VCaP (cell line): ENCODE measurements around the gene GPR87.

ENCODE experiments used
- H3K27ac ChIP-seq: fragments of 450-650 bp; 2 replicates; pipeline ENCODE4 v1.5.1; 2017
- TF ChIP-seq, protein P1 (sequence below): fragments of 450-650 bp; conservative IDR thresholded peaks from 2 replicates; pipeline ENCODE4 v1.5.1; 2017; ENCODE audit warnings: mild to moderate bottlenecking, moderate library complexity

GPR87 gene

GRCh38 chr3:151283907-151284461 is 32.6 kb downstream of the GPR87 start:
- H3K27ac ChIP-seq: peak overlapping the region; percentile 13; the same call in 1 of the 2 replicates
- TF ChIP-seq, protein P1, sequence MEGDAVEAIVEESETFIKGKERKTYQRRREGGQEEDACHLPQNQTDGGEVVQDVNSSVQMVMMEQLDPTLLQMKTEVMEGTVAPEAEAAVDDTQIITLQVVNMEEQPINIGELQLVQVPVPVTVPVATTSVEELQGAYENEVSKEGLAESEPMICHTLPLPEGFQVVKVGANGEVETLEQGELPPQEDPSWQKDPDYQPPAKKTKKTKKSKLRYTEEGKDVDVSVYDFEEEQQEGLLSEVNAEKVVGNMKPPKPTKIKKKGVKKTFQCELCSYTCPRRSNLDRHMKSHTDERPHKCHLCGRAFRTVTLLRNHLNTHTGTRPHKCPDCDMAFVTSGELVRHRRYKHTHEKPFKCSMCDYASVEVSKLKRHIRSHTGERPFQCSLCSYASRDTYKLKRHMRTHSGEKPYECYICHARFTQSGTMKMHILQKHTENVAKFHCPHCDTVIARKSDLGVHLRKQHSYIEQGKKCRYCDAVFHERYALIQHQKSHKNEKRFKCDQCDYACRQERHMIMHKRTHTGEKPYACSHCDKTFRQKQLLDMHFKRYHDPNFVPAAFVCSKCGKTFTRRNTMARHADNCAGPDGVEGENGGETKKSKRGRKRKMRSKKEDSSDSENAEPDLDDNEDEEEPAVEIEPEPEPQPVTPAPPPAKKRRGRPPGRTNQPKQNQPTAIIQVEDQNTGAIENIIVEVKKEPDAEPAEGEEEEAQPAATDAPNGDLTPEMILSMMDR: no peak

DNA sequence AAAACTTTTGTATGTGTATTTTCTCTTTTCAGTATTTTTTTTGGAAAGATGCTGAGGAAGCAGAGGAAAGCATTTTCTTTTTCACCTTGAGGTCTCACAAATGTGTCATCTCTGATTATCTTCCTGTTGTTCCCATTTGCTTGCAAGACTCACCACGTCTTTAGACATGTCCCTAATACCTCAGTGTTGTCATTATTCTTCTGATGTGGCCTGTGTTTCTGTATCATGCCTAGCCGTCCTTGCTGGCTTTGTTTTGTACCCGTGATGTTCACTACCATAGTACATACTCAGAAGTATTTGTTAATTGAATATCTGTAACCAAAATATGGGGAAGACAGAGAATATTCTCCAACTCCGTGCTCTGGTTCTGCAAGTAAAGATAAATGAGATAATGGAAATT is 33.2 kb downstream of the GPR87 start:
- TF ChIP-seq, protein P1: no peak
- no peak overlapping the region; the same call in 1 of the 2 replicates for H3K27ac ChIP-seq

- TF ChIP-seq, protein P1: peak; percentile 77
- H3K27ac ChIP-seq: no peak overlapping the region
Observed at GRCh38 chr3:151282921-151283320, 33.7 kb downstream of the GPR87 start.

DNA sequence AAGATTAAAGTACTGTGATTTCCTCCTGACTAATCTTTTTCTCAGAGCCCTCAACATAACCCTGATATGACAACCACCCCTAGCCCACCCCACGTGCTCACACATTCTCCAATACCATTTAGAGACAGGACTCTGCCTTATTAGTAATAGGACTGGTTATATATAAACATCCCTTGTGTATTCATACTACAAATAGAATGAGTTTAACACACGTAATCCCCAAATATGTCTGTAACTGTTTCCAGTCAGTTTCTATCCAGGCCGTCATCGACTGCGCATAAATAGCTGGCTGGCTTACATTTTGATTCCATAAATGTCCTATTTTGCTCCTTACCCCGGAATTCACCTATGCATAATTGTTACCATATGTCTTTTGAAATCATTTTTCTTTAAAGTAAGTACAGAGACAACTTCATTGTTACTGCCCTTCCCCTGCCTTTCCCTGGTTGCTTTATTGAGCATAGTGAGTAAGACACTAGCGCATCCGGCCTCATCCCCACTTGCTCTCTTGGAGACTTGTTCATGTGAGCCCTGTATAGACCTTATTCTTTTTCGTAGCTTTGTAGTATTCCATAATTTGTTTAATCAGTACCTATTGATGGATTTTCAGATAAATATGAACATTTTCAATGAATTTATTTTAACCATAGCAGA is 34.8 kb downstream of the GPR87 start:
- no peak overlapping the region for H3K27ac ChIP-seq
- TF ChIP-seq, protein P1: no peak

DNA sequence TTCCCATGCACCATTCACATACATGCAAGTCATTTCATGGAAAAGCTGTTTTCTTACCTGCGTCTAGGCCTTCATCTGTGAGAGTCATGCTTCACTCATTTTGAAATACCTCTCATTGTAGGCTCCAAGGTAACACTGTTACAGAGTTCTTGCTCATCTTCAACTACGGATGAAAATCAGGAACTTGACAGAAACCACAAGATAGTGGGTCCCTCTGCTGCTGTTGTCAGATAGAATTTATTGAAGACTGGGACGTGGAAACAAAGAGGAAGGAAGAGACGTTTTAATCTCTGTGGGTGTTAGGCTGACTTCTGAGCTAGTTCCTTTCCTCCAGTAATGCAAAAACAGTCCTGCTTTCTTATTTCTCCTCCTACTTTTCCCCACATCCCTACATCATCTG is 38.4 kb downstream of the GPR87 start, which contains the start of gene P2RY14:
Gene P2RY14 (minus strand): TSS at position 313 of the 400 bp plus-strand sequence. CDS start 64,226 bp downstream, outside the sequence.
- H3K27ac ChIP-seq: no peak within 1 kb of the TSS
- TF ChIP-seq, protein P1: no peak

DNA sequence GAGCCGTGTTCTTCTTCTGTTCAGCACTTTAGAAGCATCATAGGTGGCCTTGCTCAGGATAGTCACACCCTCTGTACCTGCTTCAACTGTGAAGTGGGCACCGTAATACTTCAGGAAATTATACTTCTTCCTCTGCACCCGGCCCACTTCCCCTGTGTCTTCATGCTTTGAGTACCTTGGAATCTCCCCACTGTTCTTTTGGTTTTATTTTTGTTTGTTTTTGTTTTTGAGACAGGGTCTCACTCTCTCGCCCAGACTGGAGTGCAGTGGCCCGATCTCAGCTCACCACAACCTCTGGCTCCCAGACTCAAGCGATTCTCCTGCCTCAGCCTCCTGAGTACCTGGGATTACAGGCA is 40.0 kb downstream of the GPR87 start:
- no peak overlapping the region for H3K27ac ChIP-seq
- TF ChIP-seq, protein P1: no peak

DNA sequence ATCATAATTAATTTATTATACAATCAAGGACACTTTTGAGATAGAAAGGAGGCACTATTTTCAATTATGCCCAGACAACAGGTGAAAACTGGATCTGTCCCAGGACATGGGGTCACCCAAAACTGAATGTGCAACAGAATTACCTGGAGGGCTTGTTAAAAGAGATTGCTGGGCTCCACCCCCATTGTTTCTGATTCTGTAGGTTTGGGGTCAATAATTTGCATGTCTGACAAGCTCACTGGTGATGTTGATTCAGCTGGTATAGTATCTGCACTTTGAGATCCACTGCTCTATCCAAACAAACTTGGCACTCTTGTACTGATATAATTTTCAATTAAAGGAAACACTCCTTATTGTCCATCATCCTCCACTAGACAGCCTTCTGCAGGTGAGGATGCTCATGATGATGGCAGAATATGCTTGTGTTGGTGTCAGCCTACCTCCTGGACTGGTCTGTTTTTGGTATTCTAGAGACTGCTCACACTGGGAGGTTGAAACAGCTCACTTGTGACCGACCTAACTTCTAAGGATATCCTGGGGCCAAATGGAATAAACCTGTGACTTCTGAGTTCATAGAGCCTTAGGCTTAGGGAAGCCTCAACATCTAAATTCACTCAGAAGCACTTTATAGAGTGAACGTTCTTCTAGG is 40.5 kb downstream of the GPR87 start:
- TF ChIP-seq, protein P1: no peak
- no peak overlapping the region for H3K27ac ChIP-seq
